C4-2B (cell line): Measurements from ENCODE around the gene PLD1.

Experiments
- CTCF ChIP-seq: fragments of 450-650 bp; conservative IDR thresholded peaks from 2 replicates; pipeline ENCODE4 v1.5.1; 2017; ENCODE audit warnings: mild to moderate bottlenecking
- ZFX ChIP-seq: fragments of 450-650 bp; IDR thresholded peaks from 2 replicates; pipeline ENCODE4 v1.6.1; 2017

DNA sequence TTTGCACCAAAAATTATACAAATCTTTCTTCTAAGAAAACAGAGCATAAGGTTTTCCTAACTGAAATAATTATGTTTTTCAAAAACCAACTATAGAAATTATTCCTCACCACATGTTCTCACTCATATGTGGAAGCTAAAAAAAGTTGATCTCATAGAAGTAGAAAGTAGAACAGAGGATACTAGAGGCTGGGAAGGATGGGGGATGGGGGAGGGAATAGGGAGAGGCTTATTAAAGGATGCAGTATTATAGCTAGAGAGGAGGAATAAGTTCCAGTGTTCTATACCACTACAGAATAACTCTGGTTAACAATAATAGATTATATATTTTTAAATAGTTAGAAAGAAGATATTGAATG is 20.2 kb upstream of the PLD1 start:
- TF ChIP-seq CTCF (no peak), ZFX (no peak)
